HG02884 (cell line): ENCODE data around the gene REM1.

Experiments
- ATAC-seq: cut with Tn5 transposase; IDR thresholded peaks from one replicate; pipeline ENCODE4 v1.9.1; 2021; ENCODE audit warnings: mild to moderate bottlenecking, moderate library complexity; ENCODE audit not compliant: unreplicated experiment

REM1 gene

DNA sequence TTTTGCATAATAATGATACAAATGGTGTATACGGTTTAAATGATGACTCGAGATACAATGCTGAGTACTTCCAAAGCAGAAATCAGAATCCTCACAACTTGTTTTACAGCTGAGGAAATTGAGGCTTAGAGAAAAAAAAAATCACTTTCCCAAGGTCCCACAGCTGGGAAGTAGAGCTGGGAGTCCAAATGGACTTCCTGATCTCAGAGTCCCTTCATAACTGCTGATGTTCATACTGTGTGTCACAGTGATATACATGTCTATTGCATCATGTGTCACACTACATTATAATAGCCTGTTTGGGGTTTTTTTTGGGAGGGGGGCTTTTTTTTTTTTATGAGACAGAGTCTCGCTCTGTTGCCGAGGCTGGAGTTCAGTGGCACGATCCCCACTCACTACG is 47.6 kb downstream of the REM1 start:
- no peak for ATAC-seq

GRCh38 chr20:31523361-31524283 is 48.5 kb downstream of the REM1 start:
- no peak for ATAC-seq

- no peak for ATAC-seq
Observed at GRCh38 chr20:31527266-31527665, 52.2 kb downstream of the REM1 start.
